GM21528 (cell line): ENCODE data around the gene DEFB112.

ENCODE experiments used
- ATAC-seq: cut with Tn5 transposase; IDR thresholded peaks from one replicate; pipeline ENCODE4 v1.9.1; 2021; ENCODE audit warnings: mild to moderate bottlenecking, moderate library complexity; ENCODE audit not compliant: unreplicated experiment, low FRiP score

DEFB112 gene

GRCh38 chr6:50049829-50050228 lies at the start of gene DEFB112:
Gene DEFB112 (minus strand): TSS chr6:50049929. CDS start chr6:50049869, 60 bp downstream.
- no peak for ATAC-seq

- ATAC-seq, result no peak
Measured at GRCh38 chr6:50098641-50098993, 48.9 kb upstream of the DEFB112 start.

- ATAC-seq, result no peak
Measured at GRCh38 chr6:50097966-50098640, 48.4 kb upstream of the DEFB112 start.

GRCh38 chr6:50096296-50096695 lies 46.6 kb upstream of the DEFB112 start:
- no peak for ATAC-seq

- no peak for ATAC-seq
Measured at GRCh38 chr6:50093938-50094272, 44.2 kb upstream of the DEFB112 start.

- ATAC-seq, result no peak
Measured at GRCh38 chr6:50093116-50093937, 43.6 kb upstream of the DEFB112 start.

- ATAC-seq, result no peak
Measured at GRCh38 chr6:50091641-50092040, 41.9 kb upstream of the DEFB112 start.

GRCh38 chr6:50089911-50090310 lies 40.2 kb upstream of the DEFB112 start:
- no peak for ATAC-seq

GRCh38 chr6:50087231-50087954 lies 37.7 kb upstream of the DEFB112 start:
- no peak for ATAC-seq

- no peak for ATAC-seq
Measured at GRCh38 chr6:50077385-50077784, 27.7 kb upstream of the DEFB112 start.

GRCh38 chr6:50076431-50076830 lies 26.7 kb upstream of the DEFB112 start:
- ATAC-seq, result no peak

GRCh38 chr6:50071921-50072320 lies 22.2 kb upstream of the DEFB112 start:
- ATAC-seq, result no peak

- no peak for ATAC-seq
Measured at GRCh38 chr6:50070101-50070500, 20.4 kb upstream of the DEFB112 start.

- ATAC-seq, result no peak
Measured at GRCh38 chr6:50062051-50062450, 12.3 kb upstream of the DEFB112 start.

- ATAC-seq, result no peak
Measured at GRCh38 chr6:50056242-50056641, 6.5 kb upstream of the DEFB112 start.

GRCh38 chr6:50047026-50047425 lies 2.7 kb downstream of the DEFB112 start:
- no peak for ATAC-seq

GRCh38 chr6:50030777-50031562 lies 18.8 kb downstream of the DEFB112 start:
- no peak for ATAC-seq

- ATAC-seq, result no peak
Measured at GRCh38 chr6:50030350-50030749, 19.4 kb downstream of the DEFB112 start.

GRCh38 chr6:50025258-50025657 lies 24.5 kb downstream of the DEFB112 start:
- no peak for ATAC-seq

- no peak for ATAC-seq
Measured at GRCh38 chr6:50021894-50022293, 27.8 kb downstream of the DEFB112 start, which contains the start of gene DEFB110. Gene DEFB110 (minus strand): TSS chr6:50021994. CDS start chr6:50021935, 59 bp downstream.

- ATAC-seq, result no peak
Measured at GRCh38 chr6:50007819-50008218, 41.9 kb downstream of the DEFB112 start.
